HFFc6 (cell line): ENCODE measurements around the gene CAV1. TPM values are rescaled to one million over a fixed set of nuclear protein-coding genes. Genes with fewer than 3 reads are reported as not detected.
A peak's percentile ranks its signal among the peaks of the same experiment; 100 is the strongest.
"Not testable (repeated sequence)": the region's sequence is repeated elsewhere in the genome, so short reads cannot be mapped to it uniquely, and the experiment has no call there.

Source experiments
- DNase-seq: peaks from one replicate; pipeline ENCODE4 v3.0.0-alpha.2; 2018
- H3K27ac Mint-ChIP-seq: 2 replicates; pipeline ENCODE4 v1.8.0; 2020; ENCODE audit warnings: mild to moderate bottlenecking, mixed read lengths
- H3K27me3 Mint-ChIP-seq: 2 replicates; pipeline ENCODE4 v1.8.0; 2021; ENCODE audit warnings: mild to moderate bottlenecking, moderate library complexity, mixed read lengths; ENCODE audit not compliant: insufficient read depth
- H3K36me3 Mint-ChIP-seq: 2 replicates; pipeline ENCODE4 v1.8.0; 2021; ENCODE audit warnings: low read depth, mixed read lengths
- H3K4me1 Mint-ChIP-seq: 2 replicates; pipeline ENCODE4 v1.8.0; 2020; ENCODE audit warnings: low read depth, mixed read lengths
- H3K4me3 Mint-ChIP-seq: 2 replicates; pipeline ENCODE4 v1.8.0; 2020; ENCODE audit warnings: mild to moderate bottlenecking, moderate library complexity, mixed read lengths
- H3K9me3 Mint-ChIP-seq: 2 replicates; pipeline ENCODE4 v1.8.0; 2020; ENCODE audit warnings: mild to moderate bottlenecking, mixed read lengths
- CTCF ChIP-seq: fragments of 200-600 bp; sonication (generic); IDR thresholded peaks from 2 replicates; pipeline ENCODE4 v1.5.0; 2021; ENCODE audit warnings: antibody characterized with exemption, mild to moderate bottlenecking
- total RNA-seq, 6 experiments: library from RNA; stranded (reverse); fragmentation: NEBNext Ultra II Directional; extraction: Animal tissue kit (Norgen Biotek cat#: 25700); gene quantifications; 2 replicates in 1 of 6; 3 replicates in 5 of 6; pipeline ENCODE4 v1.2.3, GENCODE V29; 2021

The CAV1 gene
- total RNA-seq, 6 experiments from 2014 or later, result 938 to 1,171 (median 1,076) TPM

DNA sequence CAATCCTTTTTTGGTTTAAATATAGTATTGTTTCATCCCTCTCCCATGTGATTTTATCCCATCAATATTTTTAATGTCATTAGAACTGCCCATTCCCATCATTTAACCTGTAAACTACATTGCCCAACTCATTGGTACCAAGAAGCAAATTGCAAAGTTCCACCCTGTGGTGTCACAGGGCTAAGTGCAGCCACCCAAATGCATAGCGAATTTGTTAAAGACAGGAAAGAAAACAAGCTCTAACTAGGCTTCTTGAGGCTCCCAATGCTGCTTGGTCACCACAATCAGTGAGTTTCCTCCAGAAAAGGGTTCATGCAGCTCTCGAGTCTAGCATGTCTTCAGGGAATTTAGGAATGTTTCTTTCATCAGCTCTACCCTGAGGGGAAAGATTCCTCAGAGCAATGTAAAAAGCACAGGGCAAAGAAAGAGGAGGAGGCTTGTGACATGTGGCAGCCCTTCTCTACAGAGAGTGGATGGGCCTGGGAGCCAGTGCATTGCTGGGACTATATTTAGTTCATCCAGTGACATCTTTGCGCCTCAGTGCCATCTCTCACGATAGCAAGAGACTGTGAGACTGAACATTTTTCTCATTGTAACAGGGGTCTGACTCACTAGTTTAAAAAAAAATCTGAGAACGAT, 58.1 kb downstream of the CAV1 start:
- Mint-ChIP-seq H3K4me1 (peaks cover 86% of the 10 kb centered on the region), H3K27me3 (no peaks in the 10 kb centered on the region; the same call in none of the 2 replicates), H3K4me3 (peak overlapping the region; percentile 86), H3K9me3 (peaks cover 4% of the 10 kb centered on the region; the same call in 1 of the 2 replicates), H3K27ac (peak overlapping the region; percentile 97), H3K36me3 (peaks cover 20% of the 10 kb centered on the region)
- 0 out of 2 replicates have a peak, but pooled peaks have one; percentile 44 for TF ChIP-seq CTCF
- DNase-seq, result peak; percentile 98

- peak; percentile 28; the same call in 1 of the 2 replicates for TF ChIP-seq CTCF
- Mint-ChIP-seq H3K36me3 (peaks cover 12% of the 10 kb centered on the region), H3K27me3 (no peaks in the 10 kb centered on the region; the same call in none of the 2 replicates), H3K9me3 (peaks cover 2% of the 10 kb centered on the region; the same call in 1 of the 2 replicates), H3K4me1 (peaks cover 86% of the 10 kb centered on the region), H3K4me3 (peak overlapping the region; percentile 86), H3K27ac (peak overlapping the region; percentile 97)
- no peak for DNase-seq
Measured at GRCh38 chr7:116583653-116584052, 58.8 kb downstream of the CAV1 start.

GRCh38 chr7:116584721-116585120, 59.9 kb downstream of the CAV1 start:
- DNase-seq, result no peak
- Mint-ChIP-seq H3K36me3 (peaks cover 5% of the 10 kb centered on the region; the same call in 1 of the 2 replicates), H3K27me3 (no peaks in the 10 kb centered on the region; the same call in none of the 2 replicates), H3K4me3 (no peak overlapping the region), H3K9me3 (no peaks in the 10 kb centered on the region), H3K27ac (peak overlapping the region; percentile 97; the same call in 1 of the 2 replicates), H3K4me1 (peaks cover 84% of the 10 kb centered on the region)
- TF ChIP-seq CTCF, result no peak

GRCh38 chr7:116585392-116585791, 60.6 kb downstream of the CAV1 start:
- Mint-ChIP-seq H3K4me1 (peaks cover 77% of the 10 kb centered on the region), H3K36me3 (peaks cover 4% of the 10 kb centered on the region; the same call in 1 of the 2 replicates), H3K4me3 (no peak overlapping the region), H3K27ac (no peak overlapping the region), H3K9me3 (no peaks in the 10 kb centered on the region), H3K27me3 (no peaks in the 10 kb centered on the region; the same call in none of the 2 replicates)
- no peak for TF ChIP-seq CTCF
- no peak for DNase-seq

DNA sequence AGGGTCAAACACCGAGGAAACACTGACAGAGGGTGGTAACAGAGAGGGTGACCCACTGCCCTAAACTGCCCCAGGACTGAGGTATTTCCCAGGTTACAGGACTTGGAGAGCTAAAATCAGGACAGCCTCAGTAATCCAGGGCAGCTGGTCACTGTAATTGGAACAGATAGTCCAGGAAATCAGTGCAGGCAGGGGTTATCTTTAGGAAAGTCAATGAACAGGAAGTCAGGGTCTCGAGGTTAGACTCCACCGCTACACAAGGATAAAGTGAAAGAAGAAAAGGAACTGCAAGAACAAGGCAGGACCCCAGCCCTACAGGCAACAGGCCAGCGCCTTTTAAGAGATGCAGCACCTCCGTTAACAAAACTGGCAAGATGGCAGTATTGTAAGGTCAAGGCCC, 61.1 kb downstream of the CAV1 start:
- no peak for TF ChIP-seq CTCF
- Mint-ChIP-seq H3K4me3 (no peak overlapping the region), H3K36me3 (peaks cover 4% of the 10 kb centered on the region; the same call in 1 of the 2 replicates), H3K27ac (no peak overlapping the region), H3K27me3 (no peaks in the 10 kb centered on the region; the same call in none of the 2 replicates), H3K4me1 (peaks cover 71% of the 10 kb centered on the region), H3K9me3 (no peaks in the 10 kb centered on the region)
- DNase-seq, result no peak

- not testable (repeated sequence) for H3K9me3 Mint-ChIP-seq, H3K36me3 Mint-ChIP-seq, H3K27me3 Mint-ChIP-seq, H3K4me3 Mint-ChIP-seq, DNase-seq
- Mint-ChIP-seq H3K4me1 (peaks cover 68% of the 10 kb centered on the region), H3K27ac (peak overlapping the region; percentile 88)
Measured at GRCh38 chr7:116587200-116587599, 62.4 kb downstream of the CAV1 start.
